Neural progenitor cell (in vitro differentiated cells): ENCODE measurements around the gene MITF. TPM values are rescaled to one million over a fixed set of nuclear protein-coding genes. Genes with fewer than 3 reads are reported as not detected.

Experiments
- DNase-seq: peaks from one replicate; pipeline ENCODE4 v3.0.0-alpha.2; 2016; ENCODE audit warnings: low spot score
- H2AFZ ChIP-seq: fragments of 200-600 bp; sonication (generic); replicated peaks from 2 replicates; pipeline ENCODE4 v1.6.1; 2016; ENCODE audit warnings: antibody characterized with exemption
- H3F3A ChIP-seq: fragments of 200-600 bp; sonication (generic); 2 replicates; pipeline ENCODE4 v1.6.1; 2016; ENCODE audit warnings: antibody characterized with exemption, low read depth
- H3K27ac ChIP-seq: fragments of 200-600 bp; sonication (generic); 2 replicates; pipeline ENCODE4 v1.5.1; 2016; ENCODE audit warnings: mild to moderate bottlenecking
- H3K27me3 ChIP-seq: fragments of 200-600 bp; sonication (generic); 2 replicates; pipeline ENCODE4 v1.6.1; 2016; ENCODE audit warnings: mild to moderate bottlenecking, moderate library complexity
- H3K36me3 ChIP-seq: fragments of 200-600 bp; sonication (generic); 2 replicates; pipeline ENCODE4 v1.5.1; 2016
- H3K4me1 ChIP-seq: fragments of 200-600 bp; sonication (generic); 2 replicates; pipeline ENCODE4 v1.6.1; 2016; ENCODE audit warnings: mixed run types
- H3K4me2 ChIP-seq: fragments of 200-600 bp; sonication (generic); 2 replicates; pipeline ENCODE4 v1.6.1; 2016
- H3K4me3 ChIP-seq: fragments of 200-600 bp; sonication (generic); 2 replicates; pipeline ENCODE4 v1.5.1; 2016
- H3K79me2 ChIP-seq: fragments of 200-600 bp; sonication (generic); 2 replicates; pipeline ENCODE4 v1.6.1; 2016; ENCODE audit warnings: low read depth
- H3K9ac ChIP-seq: fragments of 200-600 bp; sonication (generic); 2 replicates; pipeline ENCODE4 v1.6.1; 2016
- H3K9me3 ChIP-seq: fragments of 200-600 bp; sonication (generic); 2 replicates; pipeline ENCODE4 v1.5.1; 2016; ENCODE audit warnings: low read depth
- H4K20me1 ChIP-seq: fragments of 200-600 bp; sonication (generic); 2 replicates; pipeline ENCODE4 v1.6.1; 2016; ENCODE audit warnings: low read depth
- H3K27ac Mint-ChIP-seq: 3 replicates; pipeline ENCODE4 v1.8.0; 2021; ENCODE audit warnings: mixed read lengths
- H3K27me3 Mint-ChIP-seq: 2 replicates; pipeline ENCODE4 v1.8.0; 2022; ENCODE audit warnings: low read depth, mild to moderate bottlenecking, inconsistent platforms, moderate library complexity, mixed read lengths; ENCODE audit not compliant: insufficient read depth
- H3K36me3 Mint-ChIP-seq: 3 replicates; pipeline ENCODE4 v1.8.0; 2021; ENCODE audit warnings: mixed read lengths
- H3K4me1 Mint-ChIP-seq: 3 replicates; pipeline ENCODE4 v1.8.0; 2021; ENCODE audit warnings: mixed read lengths
- H3K4me3 Mint-ChIP-seq: 3 replicates; pipeline ENCODE4 v1.8.0; 2021; ENCODE audit warnings: mild to moderate bottlenecking, moderate library complexity, mixed read lengths
- H3K9me3 Mint-ChIP-seq: 3 replicates; pipeline ENCODE4 v1.8.0; 2020; ENCODE audit warnings: mixed read lengths
- EZH2 ChIP-seq: fragments of 200-600 bp; sonication (generic); IDR thresholded peaks from 2 replicates; pipeline ENCODE4 v1.6.1; 2017; ENCODE audit warnings: antibody characterized with exemption, mild to moderate bottlenecking, moderate library complexity
- EZH2phosphoT487 ChIP-seq: fragments of 200-600 bp; sonication (generic); IDR thresholded peaks from 2 replicates; pipeline ENCODE4 v1.6.1; 2017; ENCODE audit warnings: antibody characterized with exemption
- total RNA-seq: library from RNA; depleted of rRNA; stranded (reverse); fragments of >200 nt; gene quantifications from 2 replicates; pipeline ENCODE4 v1.2.3, GENCODE V29; 2015; ENCODE audit warnings: low replicate concordance
- TF ChIP-seq, protein P1 (sequence below): fragments of 200-600 bp; sonication (generic); IDR thresholded peaks from 2 replicates; pipeline ENCODE4 v1.5.1; 2017; ENCODE audit warnings: antibody characterized with exemption, mild to moderate bottlenecking

MITF gene
- total RNA-seq, 1 donor from 2014 or later: not detected

DNA sequence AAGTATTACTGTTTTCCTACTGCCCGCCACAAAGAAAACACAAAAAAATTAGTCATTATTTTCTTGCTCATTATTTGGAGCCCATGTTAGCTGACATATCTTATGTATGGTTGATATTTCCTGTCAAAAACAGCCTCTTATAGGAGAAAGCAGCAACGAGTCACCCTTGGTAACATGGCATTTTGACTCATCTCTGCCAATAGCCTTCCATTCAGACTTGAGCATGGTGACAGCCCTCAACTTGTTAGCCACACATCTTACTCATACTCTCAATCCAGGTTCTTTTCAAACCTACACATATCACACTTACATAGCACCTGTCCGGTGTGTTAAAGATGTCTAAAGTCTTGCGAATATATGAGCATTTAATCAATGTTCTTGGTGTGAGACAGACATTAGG is 150.8 kb downstream of the MITF start:
- Mint-ChIP-seq H3K4me1 (peaks cover 19% of the 10 kb centered on the region), H3K27ac (no peak overlapping the region), H3K4me3 (no peak overlapping the region), H3K36me3 (no peaks in the 10 kb centered on the region), H3K27me3 (peaks cover 2% of the 10 kb centered on the region), H3K9me3 (no peaks in the 10 kb centered on the region)
- H3F3A ChIP-seq: no peaks in the 10 kb centered on the region
- H3K27me3 ChIP-seq: no peaks in the 10 kb centered on the region
- no peak overlapping the region for H2AFZ ChIP-seq
- H3K4me1 ChIP-seq: peaks cover 14% of the 10 kb centered on the region
- H3K9me3 ChIP-seq: no peaks in the 10 kb centered on the region
- no peak overlapping the region for H3K4me3 ChIP-seq
- H4K20me1 ChIP-seq: no peaks in the 10 kb centered on the region
- no peak overlapping the region for H3K27ac ChIP-seq
- H3K36me3 ChIP-seq: no peaks in the 10 kb centered on the region
- TF ChIP-seq EZH2phosphoT487: no peak
- no peak overlapping the region for H3K4me2 ChIP-seq
- no peaks in the 10 kb centered on the region for H3K79me2 ChIP-seq
- H3K9ac ChIP-seq: no peak overlapping the region
- no peak for DNase-seq

GRCh38 chr3:69890691-69891090 is 151.4 kb downstream of the MITF start:
- Mint-ChIP-seq H3K27me3 (peaks cover 2% of the 10 kb centered on the region), H3K4me1 (peaks cover 19% of the 10 kb centered on the region), H3K27ac (no peak overlapping the region), H3K36me3 (no peaks in the 10 kb centered on the region), H3K4me3 (no peak overlapping the region), H3K9me3 (no peaks in the 10 kb centered on the region)
- no peak overlapping the region for H3K4me2 ChIP-seq
- H3K9ac ChIP-seq: no peak overlapping the region
- H3K27ac ChIP-seq: no peak overlapping the region
- H2AFZ ChIP-seq: no peak overlapping the region
- H4K20me1 ChIP-seq: no peaks in the 10 kb centered on the region
- H3K36me3 ChIP-seq: no peaks in the 10 kb centered on the region
- H3K4me3 ChIP-seq: no peak overlapping the region
- no peak for DNase-seq
- no peaks in the 10 kb centered on the region for H3F3A ChIP-seq
- no peaks in the 10 kb centered on the region for H3K27me3 ChIP-seq
- TF ChIP-seq EZH2: no peak
- TF ChIP-seq EZH2phosphoT487: no peak
- TF ChIP-seq, protein P1, sequence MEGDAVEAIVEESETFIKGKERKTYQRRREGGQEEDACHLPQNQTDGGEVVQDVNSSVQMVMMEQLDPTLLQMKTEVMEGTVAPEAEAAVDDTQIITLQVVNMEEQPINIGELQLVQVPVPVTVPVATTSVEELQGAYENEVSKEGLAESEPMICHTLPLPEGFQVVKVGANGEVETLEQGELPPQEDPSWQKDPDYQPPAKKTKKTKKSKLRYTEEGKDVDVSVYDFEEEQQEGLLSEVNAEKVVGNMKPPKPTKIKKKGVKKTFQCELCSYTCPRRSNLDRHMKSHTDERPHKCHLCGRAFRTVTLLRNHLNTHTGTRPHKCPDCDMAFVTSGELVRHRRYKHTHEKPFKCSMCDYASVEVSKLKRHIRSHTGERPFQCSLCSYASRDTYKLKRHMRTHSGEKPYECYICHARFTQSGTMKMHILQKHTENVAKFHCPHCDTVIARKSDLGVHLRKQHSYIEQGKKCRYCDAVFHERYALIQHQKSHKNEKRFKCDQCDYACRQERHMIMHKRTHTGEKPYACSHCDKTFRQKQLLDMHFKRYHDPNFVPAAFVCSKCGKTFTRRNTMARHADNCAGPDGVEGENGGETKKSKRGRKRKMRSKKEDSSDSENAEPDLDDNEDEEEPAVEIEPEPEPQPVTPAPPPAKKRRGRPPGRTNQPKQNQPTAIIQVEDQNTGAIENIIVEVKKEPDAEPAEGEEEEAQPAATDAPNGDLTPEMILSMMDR: no peak
- peaks cover 14% of the 10 kb centered on the region for H3K4me1 ChIP-seq
- H3K9me3 ChIP-seq: no peaks in the 10 kb centered on the region
- no peaks in the 10 kb centered on the region for H3K79me2 ChIP-seq

DNA sequence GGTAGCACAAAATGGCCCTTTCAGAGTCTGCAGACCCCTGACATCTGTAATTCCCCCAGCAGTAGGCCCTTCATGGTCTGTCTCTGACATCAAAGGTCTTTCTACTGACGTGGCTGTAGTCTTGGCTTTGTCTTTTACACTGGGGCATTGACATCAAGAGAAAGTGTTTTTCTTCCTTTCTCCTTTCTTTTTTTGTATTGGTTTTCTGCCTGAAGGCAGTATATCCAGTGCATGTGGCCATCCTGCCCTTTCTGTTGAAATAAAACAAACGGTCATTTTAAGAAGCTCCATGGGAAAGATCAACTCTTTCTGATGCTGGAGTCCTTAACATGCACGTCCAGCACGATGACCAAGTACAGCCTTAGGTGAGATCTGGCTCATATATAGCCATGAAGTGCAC is 153.4 kb downstream of the MITF start:
- DNase-seq: no peak
- no peaks in the 10 kb centered on the region for H3F3A ChIP-seq
- Mint-ChIP-seq H3K4me3 (no peak overlapping the region), H3K36me3 (no peaks in the 10 kb centered on the region), H3K4me1 (peaks cover 19% of the 10 kb centered on the region), H3K9me3 (no peaks in the 10 kb centered on the region), H3K27me3 (no peaks in the 10 kb centered on the region), H3K27ac (no peak overlapping the region)
- no peak for TF ChIP-seq EZH2
- TF ChIP-seq EZH2phosphoT487: no peak
- TF ChIP-seq, protein P1: no peak
- H3K27me3 ChIP-seq: no peaks in the 10 kb centered on the region
- no peak overlapping the region for H3K9ac ChIP-seq
- H3K36me3 ChIP-seq: no peaks in the 10 kb centered on the region
- H3K4me1 ChIP-seq: peaks cover 13% of the 10 kb centered on the region
- no peaks in the 10 kb centered on the region for H4K20me1 ChIP-seq
- no peaks in the 10 kb centered on the region for H3K9me3 ChIP-seq
- H3K79me2 ChIP-seq: no peaks in the 10 kb centered on the region
- no peak overlapping the region for H2AFZ ChIP-seq
- no peak overlapping the region for H3K4me2 ChIP-seq
- H3K27ac ChIP-seq: no peak overlapping the region
- no peak overlapping the region for H3K4me3 ChIP-seq

GRCh38 chr3:69893274-69893673 is 154.0 kb downstream of the MITF start:
- no peaks in the 10 kb centered on the region for H3K9me3 ChIP-seq
- no peak overlapping the region for H3K4me3 ChIP-seq
- no peak overlapping the region for H3K4me2 ChIP-seq
- no peaks in the 10 kb centered on the region for H3K27me3 ChIP-seq
- no peaks in the 10 kb centered on the region for H3K9me3 Mint-ChIP-seq
- no peak for DNase-seq
- H3K4me1 Mint-ChIP-seq: peaks cover 13% of the 10 kb centered on the region
- no peaks in the 10 kb centered on the region for H3F3A ChIP-seq
- H3K27ac ChIP-seq: no peak overlapping the region
- peak overlapping the region; percentile 13 for H2AFZ ChIP-seq
- H3K27ac Mint-ChIP-seq: no peak overlapping the region
- H3K4me1 ChIP-seq: peaks cover 7% of the 10 kb centered on the region
- no peaks in the 10 kb centered on the region for H3K79me2 ChIP-seq
- no peaks in the 10 kb centered on the region for H4K20me1 ChIP-seq
- TF ChIP-seq EZH2 (no peak), EZH2phosphoT487 (no peak)
- TF ChIP-seq, protein P1: no peak
- H3K36me3 Mint-ChIP-seq: no peaks in the 10 kb centered on the region
- no peaks in the 10 kb centered on the region for H3K36me3 ChIP-seq
- H3K4me3 Mint-ChIP-seq: no peak overlapping the region
- H3K9ac ChIP-seq: no peak overlapping the region
- H3K27me3 Mint-ChIP-seq: no peaks in the 10 kb centered on the region
